NCI-H510A treated with DMSO at 0.1 percent for 48 hours (cell line): ENCODE data around the gene GSTT2.
"Not testable (repeated sequence)": the region's sequence is repeated elsewhere in the genome, so short reads cannot be mapped to it uniquely, and the experiment has no call there.

ENCODE experiments used
- DNase-seq: peaks from one replicate; lab custom pipeline; 2025; lab: John Stamatoyannopoulos, UW

Gene GSTT2

GRCh38 chr22:23974345-23974744 is 5.6 kb upstream of the GSTT2 start, which contains the start of gene DDT:
DDT (minus strand) TSS chr22:23974441; CDS start chr22:23974414, 27 bp downstream.
- DNase-seq = not testable (repeated sequence)

DNA sequence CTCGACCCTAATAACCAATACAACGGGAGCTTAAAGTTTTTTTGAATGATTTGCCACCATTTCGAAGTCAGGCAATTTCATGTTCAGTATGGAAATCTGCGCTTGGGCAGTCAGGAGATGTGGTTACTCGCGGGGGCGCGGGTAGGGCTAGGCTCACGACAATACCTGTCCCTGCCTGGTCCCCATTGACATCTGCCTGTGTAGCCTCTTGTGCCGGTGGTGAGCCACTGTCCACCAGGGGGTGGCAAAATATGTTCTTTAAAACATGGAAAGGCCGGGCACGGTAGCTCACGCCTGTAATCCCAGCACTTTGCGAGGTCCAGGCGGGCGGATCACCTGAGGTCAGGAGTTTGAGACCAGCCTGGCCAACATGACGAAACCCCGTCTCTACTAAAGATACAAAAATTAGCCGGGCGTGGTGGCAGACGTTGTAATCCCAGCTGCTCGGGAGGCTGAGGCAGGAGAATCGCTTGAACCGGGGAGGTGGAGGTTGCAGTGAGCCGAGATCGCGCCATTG is 5.0 kb upstream of the GSTT2 start:
- not testable (repeated sequence) for DNase-seq

DNA sequence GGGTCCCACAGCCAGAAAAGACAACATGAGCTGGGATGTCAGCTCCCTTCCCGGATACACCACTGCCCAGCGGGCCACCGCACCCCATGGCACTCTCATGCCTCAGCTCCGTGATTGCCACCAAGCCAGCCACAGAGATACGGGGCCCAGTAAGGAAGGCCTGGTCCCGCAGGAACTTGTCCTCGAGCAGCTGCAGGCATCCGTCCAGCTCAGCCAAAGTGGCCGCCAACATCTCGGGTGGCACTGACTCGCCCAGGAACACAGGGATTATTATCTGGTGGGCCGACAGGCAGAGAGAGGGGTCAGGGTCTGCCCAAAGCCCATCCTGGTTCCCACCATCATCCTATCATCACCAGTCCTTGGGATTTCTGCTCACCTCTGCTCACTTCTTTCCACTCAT is 2.6 kb upstream of the GSTT2 start:
- not testable (repeated sequence) for DNase-seq

DNA sequence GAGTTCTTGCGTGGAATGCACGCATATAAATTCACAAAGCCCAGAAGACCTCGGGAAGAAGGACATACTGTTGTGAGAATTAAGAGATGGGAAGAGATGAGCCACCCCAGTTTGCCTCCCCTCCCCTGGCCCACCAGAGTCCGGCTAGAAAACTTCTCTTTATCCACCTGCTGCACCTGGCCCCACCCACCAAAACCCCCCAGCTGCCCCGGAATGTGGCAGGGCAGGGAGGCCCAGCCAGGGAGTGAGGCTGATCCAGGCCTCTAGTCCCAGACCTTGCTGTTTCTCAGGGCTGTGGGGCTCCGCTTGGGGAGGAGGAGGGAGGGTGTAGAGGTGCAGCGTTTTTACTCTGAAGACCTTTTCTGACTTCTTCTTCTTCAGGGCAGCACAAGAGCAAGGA is 633 bp downstream of the GSTT2 start:
- DNase-seq = not testable (repeated sequence)

DNA sequence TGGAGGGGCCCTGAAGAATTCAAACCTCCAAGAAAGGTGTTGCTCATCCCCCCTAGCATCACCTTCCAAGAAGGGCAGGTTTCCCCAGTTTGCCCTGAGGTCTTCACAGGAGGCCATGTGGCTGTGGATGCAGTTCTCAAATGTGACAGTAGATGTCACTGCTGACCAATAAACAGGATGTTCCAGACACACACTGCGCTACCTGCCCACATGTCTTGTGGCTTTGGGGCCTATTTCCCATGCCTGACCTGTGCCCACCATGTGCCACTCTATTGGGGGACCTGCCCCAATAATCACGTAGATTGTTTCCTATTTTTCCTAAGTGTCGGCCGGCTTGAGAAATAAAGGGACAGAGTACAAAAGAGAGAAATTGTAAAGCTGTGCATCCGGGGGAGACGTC is 4.5 kb downstream of the GSTT2 start:
- peak; percentile 51 for DNase-seq

- DNase-seq = not testable (repeated sequence)
Observed at GRCh38 chr22:23986089-23986488, 6.2 kb downstream of the GSTT2 start.

DNA sequence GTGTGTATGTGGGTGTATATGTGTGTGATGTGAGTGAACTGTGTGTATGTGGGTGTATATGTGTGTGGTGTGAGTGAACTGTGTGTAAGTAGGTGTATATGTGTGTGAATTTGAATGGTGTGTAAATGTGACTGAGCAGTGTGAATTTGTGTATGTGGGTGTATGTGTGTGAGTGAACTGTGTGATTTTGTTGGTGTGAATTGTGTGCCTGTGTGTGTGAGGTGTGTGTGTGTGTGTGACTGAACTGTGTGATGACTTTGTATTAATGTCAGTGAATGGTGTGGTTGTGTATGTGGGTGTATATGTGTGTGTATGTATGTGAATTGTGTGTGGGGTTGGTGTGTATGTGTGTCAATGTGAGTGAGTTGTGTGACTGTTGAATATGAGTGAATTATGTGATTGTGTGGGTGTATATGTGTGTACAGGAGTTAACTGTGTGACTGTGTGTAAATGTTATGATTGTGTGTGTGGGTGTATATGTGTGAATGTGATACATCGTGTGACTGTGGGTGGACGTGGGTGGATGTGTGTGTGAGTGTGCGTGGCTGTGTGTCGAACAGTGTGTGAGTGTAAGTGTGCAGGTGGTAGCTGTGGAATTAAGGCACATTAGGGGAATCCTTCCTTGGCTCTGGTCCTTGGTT is 6.7 kb downstream of the GSTT2 start:
- not testable (repeated sequence) for DNase-seq

- not testable (repeated sequence) for DNase-seq
Observed at GRCh38 chr22:23989583-23990244, 9.8 kb downstream of the GSTT2 start.

DNA sequence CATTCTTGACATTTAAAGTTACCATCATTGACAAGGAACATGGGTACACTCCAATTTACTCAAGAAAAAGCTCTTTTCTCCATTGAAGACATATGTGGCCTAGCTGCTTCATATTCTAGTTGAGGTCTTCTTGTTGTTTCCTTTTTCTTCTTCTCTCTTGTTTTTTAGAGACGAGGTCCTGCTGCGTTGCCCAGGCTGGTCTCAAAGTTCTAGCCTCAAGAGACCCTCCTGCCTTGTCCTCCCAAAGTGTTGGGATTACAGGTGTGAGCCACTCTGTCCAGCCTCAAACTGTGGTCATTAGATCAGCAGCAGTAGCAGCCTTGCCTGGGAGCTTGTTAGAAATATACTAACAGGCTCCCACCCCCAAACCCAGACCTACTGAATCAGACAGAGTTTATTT is 13.1 kb downstream of the GSTT2 start:
- not testable (repeated sequence) for DNase-seq

DNA sequence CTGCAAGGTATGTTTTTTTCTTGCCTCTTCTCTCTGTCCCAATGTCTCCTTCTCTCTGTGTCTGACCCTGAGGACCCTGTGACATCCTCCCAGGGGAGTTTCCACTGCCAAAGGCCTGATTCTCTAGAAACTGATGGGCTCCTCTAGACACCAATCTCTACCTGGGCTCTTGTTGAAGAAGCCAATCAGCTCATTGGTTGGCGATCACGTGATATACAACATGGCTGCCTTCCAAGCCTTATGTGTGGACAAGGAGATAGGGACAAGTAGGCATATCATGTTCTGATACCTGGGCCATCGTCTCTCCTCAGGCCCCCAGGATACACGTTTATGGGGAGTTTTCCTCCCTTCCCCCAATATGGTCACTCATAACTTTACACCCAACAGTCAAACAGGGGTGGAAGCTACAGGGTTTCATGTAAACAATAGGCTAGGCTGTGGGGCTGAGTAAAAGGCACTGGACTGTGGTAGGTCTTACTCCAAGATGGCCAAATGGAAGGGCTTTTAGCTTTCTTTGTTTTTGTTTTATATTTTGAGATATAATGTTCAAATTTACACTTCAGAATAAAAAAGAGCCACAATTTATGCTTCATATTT is 13.7 kb downstream of the GSTT2 start:
- not testable (repeated sequence) for DNase-seq

GRCh38 chr22:23997092-23997491 is 17.2 kb downstream of the GSTT2 start:
- DNase-seq = no peak

DNA sequence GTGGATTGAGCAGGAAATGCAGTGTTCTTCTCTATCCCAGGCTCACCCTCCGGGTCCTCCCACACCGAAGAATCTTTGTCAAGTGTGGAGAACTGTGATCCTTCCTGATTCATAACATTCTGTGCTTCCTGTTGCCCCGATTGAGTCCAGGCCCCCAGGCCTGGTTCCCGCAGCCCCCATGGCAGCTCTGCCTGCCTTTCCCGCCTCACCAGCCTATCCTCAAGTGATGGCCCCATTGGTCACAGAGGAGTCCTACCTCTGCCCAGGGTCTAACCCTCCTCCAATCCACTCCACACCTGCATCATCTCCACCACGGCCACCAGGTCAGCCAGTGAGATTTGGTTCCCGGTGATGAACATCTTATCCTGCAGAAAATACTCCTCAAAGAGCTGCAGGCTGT is 19.8 kb downstream of the GSTT2 start:
- not testable (repeated sequence) for DNase-seq

DNA sequence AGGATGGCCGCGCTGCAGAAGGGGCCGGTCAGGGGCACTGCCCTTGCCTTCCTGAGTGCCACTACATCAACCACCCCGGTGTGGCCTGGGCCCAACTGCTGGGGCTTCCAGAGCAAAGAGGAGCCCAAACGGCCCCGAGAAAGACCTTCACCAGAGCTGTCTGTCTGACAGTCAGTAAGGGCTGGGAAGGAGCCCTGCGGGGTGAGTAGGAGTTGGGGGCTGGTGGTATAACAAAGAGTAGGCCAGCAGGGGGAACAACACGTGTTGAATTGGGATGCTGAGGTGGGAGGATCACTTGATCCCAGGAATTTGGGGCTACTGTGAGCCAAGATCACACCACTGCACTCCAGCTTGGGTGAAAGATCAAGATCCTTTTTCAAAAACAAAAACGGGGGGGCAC is 21.4 kb downstream of the GSTT2 start:
- DNase-seq = no peak

GRCh38 chr22:24002272-24002671 is 22.3 kb downstream of the GSTT2 start:
- DNase-seq = no peak

- no peak for DNase-seq
Observed at GRCh38 chr22:24002851-24003250, 22.9 kb downstream of the GSTT2 start.

DNA sequence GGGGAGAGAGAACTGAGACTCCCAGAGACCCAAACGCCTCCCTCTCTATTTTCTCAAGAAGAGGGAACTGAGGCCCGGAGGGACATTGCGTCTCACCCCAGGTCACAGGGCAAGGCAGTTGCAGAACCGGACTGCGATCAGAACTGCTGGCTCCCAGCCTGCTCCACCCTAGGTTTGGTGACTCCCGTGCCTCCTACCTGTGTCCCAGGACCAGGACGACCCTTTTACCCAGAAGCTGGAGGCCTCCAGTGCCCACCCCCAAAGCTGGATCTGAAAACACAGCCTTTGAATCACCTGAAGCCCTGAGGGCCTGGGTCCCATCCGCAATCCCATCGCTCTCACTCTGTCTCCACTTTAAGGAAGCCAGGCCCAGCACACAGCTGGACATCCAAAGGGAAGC is 24.0 kb downstream of the GSTT2 start:
- no peak for DNase-seq

DNA sequence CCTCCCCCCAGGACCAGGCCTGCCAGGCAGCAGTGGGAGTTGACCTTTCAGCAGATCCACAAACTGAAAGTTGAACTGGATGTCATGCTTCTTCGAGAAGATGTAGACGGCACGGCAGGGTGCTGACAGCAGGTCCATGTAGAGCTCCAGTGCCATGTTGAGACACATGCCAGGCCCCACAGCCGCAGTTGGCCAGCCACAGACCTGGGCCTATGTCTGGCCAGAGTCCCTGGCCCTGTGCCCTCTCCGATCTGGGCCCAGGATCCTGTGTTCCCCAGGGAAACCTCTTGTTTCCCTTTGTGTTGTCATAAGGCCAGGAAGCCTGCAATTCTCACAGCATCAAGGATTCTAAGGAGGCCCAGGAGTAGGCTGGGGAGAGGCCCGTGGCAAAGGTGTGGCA is 25.3 kb downstream of the GSTT2 start, which contains the start of gene GSTT4:
Gene GSTT4, minus strand, starts transcription at position 253 of the 400 bp plus-strand sequence. Its CDS starts 97 bp downstream, at position 156.
- DNase-seq = no peak

- no peak for DNase-seq
Observed at GRCh38 chr22:24006207-24006913, 26.4 kb downstream of the GSTT2 start.

DNA sequence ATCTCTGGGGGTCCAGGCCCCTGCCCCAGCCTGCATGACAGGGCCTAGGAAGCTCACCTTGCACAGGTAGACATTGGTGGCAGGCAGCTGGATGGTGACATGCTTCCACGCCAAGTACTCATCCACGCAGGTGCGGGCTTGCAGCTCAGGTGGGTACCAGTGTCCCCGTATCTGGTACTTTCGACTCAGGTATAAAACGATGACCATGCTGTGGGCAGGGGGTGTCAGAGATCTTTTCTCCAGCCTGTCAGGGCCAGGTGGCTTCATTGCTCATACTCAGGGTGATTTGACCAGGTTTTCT is 26.9 kb downstream of the GSTT2 start:
- no peak for DNase-seq

- no peak for DNase-seq
Observed at GRCh38 chr22:24007253-24008021, 27.5 kb downstream of the GSTT2 start.

GRCh38 chr22:24008022-24008283 is 28.0 kb downstream of the GSTT2 start:
- DNase-seq = no peak
